ENCODE data around the gene ZNF432. TPM values are rescaled to one million over a fixed set of nuclear protein-coding genes. Genes with fewer than 3 reads are reported as not detected.
A peak's percentile ranks its signal among the peaks of the same experiment; 100 is the strongest.

Gene ZNF432
- total and polyA plus RNA-seq, 2 of the 13 experiments (the other 11 are each of a cell fraction or from before 2014, with no cell fraction given), result 4.1 to 8.7 TPM

DNA sequence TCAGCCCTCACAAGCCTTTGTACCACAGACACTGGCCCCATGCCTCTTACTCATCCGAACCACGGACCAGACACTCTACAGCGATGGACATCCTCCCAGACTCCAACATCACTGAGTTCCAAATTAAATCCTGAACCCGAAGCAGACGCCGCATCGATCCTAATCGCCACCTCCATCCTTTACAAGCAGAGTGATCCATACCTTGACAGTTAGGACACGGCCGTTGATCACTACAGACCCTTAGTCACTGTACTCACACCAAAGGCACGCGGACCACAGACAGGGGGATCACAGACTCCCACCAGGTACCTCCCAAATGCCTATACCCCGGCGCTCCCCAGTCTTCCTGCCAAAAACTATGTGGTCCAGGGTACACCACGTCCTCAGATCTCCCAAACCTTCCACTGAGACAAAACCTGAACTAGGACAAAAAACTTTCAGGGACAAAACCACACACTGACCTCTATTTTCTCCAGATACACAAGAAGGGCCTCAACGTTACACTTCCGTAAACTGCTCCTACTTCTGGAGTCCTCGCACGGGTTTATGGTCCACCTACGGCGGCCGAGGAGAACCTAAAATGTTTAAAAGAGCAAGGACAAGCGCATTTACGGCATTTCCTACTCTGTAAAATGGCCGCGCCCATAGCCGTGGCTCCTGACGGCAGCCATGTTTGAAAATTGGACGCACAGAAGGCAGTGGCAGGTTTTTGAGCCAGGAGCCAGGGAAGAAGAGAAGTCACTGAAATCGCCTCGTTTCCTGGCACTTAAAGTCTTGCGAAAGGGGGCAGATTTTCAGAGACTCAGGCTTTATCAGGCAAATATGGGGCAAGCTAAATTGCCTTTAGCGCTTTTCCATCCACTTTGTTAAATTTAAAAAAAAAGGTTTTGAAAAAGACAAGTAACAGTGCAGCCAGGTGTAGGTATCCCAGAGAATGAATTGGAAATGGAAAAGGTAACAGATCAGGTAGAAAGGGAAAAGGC, 62.0 kb downstream of the ZNF432 start, which contains the start of gene ZNF350 (continued):
- TF ChIP-seq, protein P1, sequence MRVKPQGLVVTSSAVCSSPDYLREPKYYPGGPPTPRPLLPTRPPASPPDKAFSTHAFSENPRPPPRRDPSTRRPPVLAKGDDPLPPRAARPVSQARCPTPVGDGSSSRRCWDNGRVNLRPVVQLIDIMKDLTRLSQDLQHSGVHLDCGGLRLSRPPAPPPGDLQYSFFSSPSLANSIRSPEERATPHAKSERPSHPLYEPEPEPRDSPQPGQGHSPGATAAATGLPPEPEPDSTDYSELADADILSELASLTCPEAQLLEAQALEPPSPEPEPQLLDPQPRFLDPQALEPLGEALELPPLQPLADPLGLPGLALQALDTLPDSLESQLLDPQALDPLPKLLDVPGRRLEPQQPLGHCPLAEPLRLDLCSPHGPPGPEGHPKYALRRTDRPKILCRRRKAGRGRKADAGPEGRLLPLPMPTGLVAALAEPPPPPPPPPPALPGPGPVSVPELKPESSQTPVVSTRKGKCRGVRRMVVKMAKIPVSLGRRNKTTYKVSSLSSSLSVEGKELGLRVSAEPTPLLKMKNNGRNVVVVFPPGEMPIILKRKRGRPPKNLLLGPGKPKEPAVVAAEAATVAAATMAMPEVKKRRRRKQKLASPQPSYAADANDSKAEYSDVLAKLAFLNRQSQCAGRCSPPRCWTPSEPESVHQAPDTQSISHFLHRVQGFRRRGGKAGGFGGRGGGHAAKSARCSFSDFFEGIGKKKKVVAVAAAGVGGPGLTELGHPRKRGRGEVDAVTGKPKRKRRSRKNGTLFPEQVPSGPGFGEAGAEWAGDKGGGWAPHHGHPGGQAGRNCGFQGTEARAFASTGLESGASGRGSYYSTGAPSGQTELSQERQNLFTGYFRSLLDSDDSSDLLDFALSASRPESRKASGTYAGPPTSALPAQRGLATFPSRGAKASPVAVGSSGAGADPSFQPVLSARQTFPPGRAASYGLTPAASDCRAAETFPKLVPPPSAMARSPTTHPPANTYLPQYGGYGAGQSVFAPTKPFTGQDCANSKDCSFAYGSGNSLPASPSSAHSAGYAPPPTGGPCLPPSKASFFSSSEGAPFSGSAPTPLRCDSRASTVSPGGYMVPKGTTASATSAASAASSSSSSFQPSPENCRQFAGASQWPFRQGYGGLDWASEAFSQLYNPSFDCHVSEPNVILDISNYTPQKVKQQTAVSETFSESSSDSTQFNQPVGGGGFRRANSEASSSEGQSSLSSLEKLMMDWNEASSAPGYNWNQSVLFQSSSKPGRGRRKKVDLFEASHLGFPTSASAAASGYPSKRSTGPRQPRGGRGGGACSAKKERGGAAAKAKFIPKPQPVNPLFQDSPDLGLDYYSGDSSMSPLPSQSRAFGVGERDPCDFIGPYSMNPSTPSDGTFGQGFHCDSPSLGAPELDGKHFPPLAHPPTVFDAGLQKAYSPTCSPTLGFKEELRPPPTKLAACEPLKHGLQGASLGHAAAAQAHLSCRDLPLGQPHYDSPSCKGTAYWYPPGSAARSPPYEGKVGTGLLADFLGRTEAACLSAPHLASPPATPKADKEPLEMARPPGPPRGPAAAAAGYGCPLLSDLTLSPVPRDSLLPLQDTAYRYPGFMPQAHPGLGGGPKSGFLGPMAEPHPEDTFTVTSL (CRISPR knock-in tag; IDR thresholded peaks at IDR 0.05; ENCODE audit: borderline replicate concordance), result no peak
- TF ChIP-seq, protein P2, sequence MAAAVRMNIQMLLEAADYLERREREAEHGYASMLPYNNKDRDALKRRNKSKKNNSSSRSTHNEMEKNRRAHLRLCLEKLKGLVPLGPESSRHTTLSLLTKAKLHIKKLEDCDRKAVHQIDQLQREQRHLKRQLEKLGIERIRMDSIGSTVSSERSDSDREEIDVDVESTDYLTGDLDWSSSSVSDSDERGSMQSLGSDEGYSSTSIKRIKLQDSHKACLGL (CRISPR knock-in tag; IDR thresholded peaks at IDR 0.05), result no peak
- TF ChIP-seq ZNF567 (CRISPR knock-in tag; IDR thresholded peaks at IDR 0.05; ENCODE audit: borderline replicate concordance) (no peak), SMAD9 (CRISPR knock-in tag; IDR thresholded peaks at IDR 0.05) (0 out of 2 replicates have a peak, but pooled peaks have one; percentile 53), TGIF2 (CRISPR knock-in tag; IDR thresholded peaks at IDR 0.05) (no peak; the same call in 1 of the 2 replicates), SUZ12 (IDR thresholded peaks at IDR 0.05; ENCODE audit: low read depth, low read length) (peak; percentile 26; the same call in 1 of the 2 replicates), RARG (CRISPR knock-in tag; IDR thresholded peaks at IDR 0.05; ENCODE audit: low read depth) (no peak), ZKSCAN1 (IDR thresholded peaks at IDR 0.05; ENCODE audit: low read length) (peak; percentile 71; the same call in 1 of the 2 replicates)
- TF ChIP-seq, protein P3, sequence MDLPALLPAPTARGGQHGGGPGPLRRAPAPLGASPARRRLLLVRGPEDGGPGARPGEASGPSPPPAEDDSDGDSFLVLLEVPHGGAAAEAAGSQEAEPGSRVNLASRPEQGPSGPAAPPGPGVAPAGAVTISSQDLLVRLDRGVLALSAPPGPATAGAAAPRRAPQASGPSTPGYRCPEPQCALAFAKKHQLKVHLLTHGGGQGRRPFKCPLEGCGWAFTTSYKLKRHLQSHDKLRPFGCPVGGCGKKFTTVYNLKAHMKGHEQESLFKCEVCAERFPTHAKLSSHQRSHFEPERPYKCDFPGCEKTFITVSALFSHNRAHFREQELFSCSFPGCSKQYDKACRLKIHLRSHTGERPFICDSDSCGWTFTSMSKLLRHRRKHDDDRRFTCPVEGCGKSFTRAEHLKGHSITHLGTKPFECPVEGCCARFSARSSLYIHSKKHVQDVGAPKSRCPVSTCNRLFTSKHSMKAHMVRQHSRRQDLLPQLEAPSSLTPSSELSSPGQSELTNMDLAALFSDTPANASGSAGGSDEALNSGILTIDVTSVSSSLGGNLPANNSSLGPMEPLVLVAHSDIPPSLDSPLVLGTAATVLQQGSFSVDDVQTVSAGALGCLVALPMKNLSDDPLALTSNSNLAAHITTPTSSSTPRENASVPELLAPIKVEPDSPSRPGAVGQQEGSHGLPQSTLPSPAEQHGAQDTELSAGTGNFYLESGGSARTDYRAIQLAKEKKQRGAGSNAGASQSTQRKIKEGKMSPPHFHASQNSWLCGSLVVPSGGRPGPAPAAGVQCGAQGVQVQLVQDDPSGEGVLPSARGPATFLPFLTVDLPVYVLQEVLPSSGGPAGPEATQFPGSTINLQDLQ (CRISPR knock-in tag; IDR thresholded peaks at IDR 0.05), result no peak
- TF ChIP-seq, protein P4, sequence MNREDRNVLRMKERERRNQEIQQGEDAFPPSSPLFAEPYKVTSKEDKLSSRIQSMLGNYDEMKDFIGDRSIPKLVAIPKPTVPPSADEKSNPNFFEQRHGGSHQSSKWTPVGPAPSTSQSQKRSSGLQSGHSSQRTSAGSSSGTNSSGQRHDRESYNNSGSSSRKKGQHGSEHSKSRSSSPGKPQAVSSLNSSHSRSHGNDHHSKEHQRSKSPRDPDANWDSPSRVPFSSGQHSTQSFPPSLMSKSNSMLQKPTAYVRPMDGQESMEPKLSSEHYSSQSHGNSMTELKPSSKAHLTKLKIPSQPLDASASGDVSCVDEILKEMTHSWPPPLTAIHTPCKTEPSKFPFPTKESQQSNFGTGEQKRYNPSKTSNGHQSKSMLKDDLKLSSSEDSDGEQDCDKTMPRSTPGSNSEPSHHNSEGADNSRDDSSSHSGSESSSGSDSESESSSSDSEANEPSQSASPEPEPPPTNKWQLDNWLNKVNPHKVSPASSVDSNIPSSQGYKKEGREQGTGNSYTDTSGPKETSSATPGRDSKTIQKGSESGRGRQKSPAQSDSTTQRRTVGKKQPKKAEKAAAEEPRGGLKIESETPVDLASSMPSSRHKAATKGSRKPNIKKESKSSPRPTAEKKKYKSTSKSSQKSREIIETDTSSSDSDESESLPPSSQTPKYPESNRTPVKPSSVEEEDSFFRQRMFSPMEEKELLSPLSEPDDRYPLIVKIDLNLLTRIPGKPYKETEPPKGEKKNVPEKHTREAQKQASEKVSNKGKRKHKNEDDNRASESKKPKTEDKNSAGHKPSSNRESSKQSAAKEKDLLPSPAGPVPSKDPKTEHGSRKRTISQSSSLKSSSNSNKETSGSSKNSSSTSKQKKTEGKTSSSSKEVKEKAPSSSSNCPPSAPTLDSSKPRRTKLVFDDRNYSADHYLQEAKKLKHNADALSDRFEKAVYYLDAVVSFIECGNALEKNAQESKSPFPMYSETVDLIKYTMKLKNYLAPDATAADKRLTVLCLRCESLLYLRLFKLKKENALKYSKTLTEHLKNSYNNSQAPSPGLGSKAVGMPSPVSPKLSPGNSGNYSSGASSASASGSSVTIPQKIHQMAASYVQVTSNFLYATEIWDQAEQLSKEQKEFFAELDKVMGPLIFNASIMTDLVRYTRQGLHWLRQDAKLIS (CRISPR knock-in tag; IDR thresholded peaks at IDR 0.05), result no peak
- TF ChIP-seq, protein P5, sequence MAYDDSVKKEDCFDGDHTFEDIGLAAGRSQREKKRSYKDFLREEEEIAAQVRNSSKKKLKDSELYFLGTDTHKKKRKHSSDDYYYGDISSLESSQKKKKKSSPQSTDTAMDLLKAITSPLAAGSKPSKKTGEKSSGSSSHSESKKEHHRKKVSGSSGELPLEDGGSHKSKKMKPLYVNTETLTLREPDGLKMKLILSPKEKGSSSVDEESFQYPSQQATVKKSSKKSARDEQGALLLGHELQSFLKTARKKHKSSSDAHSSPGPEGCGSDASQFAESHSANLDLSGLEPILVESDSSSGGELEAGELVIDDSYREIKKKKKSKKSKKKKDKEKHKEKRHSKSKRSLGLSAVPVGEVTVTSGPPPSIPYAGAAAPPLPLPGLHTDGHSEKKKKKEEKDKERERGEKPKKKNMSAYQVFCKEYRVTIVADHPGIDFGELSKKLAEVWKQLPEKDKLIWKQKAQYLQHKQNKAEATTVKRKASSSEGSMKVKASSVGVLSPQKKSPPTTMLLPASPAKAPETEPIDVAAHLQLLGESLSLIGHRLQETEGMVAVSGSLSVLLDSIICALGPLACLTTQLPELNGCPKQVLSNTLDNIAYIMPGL (CRISPR knock-in tag; IDR thresholded peaks at IDR 0.05; ENCODE audit: borderline replicate concordance in 1 of 2, low read depth in 1 of 2), result peak; percentile 32 to 81; a peak in 3 of 4 replicates
